Suprapubic skin (tissue), 3 donors: ENCODE data around the gene SCUBE1.

Source experiments
- EP300 ChIP-seq: sonication (generic); formaldehyde crosslinking; IDR thresholded peaks from one replicate; pipeline ENCODE4 v1.6.1; 2017; ENCODE audit warnings: antibody characterized with exemption
- POLR2A ChIP-seq, 2 donors: fragments of 450-650 bp; IDR thresholded peaks; one replicate each; pipeline ENCODE4 v1.6.1; 2017; ENCODE audit warnings: antibody characterized with exemption in 2 of 2, mild to moderate bottlenecking in 2 of 2, moderate library complexity in 2 of 2
- TF ChIP-seq, protein P1 (sequence below), 2 donors: fragments of 200-600 bp in 1 of 2; fragments of 450-650 bp in 1 of 2; sonication (generic) in 1 of 2; IDR thresholded peaks; one replicate each; pipeline ENCODE4 v1.5.1; 2016 to 2019; ENCODE audit warnings: antibody characterized with exemption in 2 of 2, mild to moderate bottlenecking in 1 of 2, moderate library complexity in 1 of 2

DNA sequence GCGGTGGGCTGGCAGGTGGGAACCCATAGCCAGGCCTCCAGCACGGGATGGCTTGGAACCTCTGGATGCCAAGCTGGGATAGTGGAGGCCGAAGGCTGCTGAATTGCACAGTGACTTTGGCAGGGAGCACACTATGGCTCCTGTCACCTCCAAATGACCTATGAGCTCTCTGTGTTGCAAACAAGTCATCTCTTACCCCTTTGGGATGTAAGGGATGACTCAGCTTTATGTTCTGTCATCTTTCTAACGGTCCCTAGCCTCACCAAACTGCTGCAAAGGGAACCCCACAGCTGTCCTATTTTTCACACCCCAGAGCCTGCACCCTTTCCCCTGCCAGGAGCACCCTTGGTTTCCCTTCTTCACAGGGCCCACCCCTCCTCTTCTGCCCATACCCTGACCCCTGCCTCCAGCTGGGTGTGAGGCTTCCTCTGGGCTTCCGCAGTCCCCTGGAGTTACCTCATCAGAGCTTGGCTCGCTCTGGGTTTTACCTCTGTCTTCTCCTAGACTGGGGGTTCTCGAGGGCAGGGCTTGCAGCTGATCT is 2.7 kb upstream of the SCUBE1 start:
- TF ChIP-seq EP300 (no peak), POLR2A (IDR thresholded peaks at IDR 0.05) (no peak)
- TF ChIP-seq, protein P1, sequence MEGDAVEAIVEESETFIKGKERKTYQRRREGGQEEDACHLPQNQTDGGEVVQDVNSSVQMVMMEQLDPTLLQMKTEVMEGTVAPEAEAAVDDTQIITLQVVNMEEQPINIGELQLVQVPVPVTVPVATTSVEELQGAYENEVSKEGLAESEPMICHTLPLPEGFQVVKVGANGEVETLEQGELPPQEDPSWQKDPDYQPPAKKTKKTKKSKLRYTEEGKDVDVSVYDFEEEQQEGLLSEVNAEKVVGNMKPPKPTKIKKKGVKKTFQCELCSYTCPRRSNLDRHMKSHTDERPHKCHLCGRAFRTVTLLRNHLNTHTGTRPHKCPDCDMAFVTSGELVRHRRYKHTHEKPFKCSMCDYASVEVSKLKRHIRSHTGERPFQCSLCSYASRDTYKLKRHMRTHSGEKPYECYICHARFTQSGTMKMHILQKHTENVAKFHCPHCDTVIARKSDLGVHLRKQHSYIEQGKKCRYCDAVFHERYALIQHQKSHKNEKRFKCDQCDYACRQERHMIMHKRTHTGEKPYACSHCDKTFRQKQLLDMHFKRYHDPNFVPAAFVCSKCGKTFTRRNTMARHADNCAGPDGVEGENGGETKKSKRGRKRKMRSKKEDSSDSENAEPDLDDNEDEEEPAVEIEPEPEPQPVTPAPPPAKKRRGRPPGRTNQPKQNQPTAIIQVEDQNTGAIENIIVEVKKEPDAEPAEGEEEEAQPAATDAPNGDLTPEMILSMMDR (IDR thresholded peaks at IDR 0.05): no peak
